Testis (tissue), 2 donors: ENCODE results near the gene CFAP69.

Experiments
- CTCF ChIP-seq, 3 experiments: fragments of 450-650 bp in 2 of 3; fragments of 200-600 bp in 1 of 3; sonication (generic) in 1 of 3; IDR thresholded peaks; one replicate each; pipeline ENCODE4 v1.5.1; 2016 to 2019; ENCODE audit warnings: antibody characterized with exemption in 3 of 3, mild to moderate bottlenecking in 2 of 3, moderate library complexity in 1 of 3
- POLR2A ChIP-seq: fragments of 450-650 bp; IDR thresholded peaks from one replicate; pipeline ENCODE4 v1.6.1; 2017; ENCODE audit warnings: antibody characterized with exemption, mild to moderate bottlenecking, moderate library complexity

- TF ChIP-seq CTCF (IDR thresholded peaks at IDR 0.05) (no peak), POLR2A (no peak)
Measured at GRCh38 chr7:90271753-90272152, 26.8 kb downstream of the CFAP69 start.
